ENCODE results near the gene CASP2. TPM values are rescaled to one million over a fixed set of nuclear protein-coding genes. Genes with fewer than 3 reads are reported as not detected.

Gene CASP2
- total and polyA plus RNA-seq, 2 of the 13 experiments (the other 11 are each of a cell fraction or from before 2014, with no cell fraction given): 10.2 to 13.7 TPM

DNA sequence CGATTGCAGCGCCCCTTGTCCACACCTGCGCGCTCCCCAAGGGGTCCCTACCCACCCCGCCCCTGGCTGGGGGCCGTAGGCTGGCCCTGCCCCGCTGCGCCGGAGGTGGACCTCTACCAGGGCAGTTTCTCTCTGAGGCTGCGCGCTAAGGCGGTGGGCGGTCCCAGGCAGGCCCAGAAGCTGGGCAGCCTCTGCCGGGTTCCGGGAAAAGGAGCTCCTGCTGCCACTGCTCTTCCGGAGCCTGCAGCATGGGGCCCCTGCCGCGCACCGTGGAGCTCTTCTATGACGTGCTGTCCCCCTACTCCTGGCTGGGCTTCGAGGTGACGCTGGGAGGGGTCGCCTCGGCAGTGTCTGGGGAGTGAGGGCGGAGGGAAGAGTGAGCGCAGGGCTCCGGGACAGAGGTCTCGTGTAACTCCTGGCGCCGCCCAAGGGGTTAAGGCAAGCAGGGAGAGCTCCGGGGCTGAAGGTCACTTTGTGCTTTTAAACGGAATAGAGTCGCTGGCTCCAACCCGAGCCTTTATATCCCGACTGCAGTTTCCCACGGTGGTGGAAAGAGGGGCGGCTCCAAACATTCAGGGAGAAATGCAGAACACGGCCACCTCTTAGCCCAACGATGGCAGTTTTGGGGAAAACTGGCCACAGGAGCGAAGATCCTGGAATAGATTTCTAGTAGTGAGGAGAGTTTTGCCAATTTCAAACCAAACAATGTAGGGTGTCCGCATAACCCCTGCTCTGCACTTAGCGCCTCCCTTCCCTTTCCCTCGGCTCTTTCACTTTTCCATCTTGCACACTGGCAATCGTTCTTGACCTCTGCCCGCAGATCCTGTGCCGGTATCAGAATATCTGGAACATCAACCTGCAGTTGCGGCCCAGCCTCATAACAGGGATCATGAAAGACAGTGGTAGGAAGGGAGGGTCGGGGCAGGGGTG is 24.6 kb upstream of the CASP2 start, which contains the start of gene GSTK1 (continued):
- TF ChIP-seq, protein P1, sequence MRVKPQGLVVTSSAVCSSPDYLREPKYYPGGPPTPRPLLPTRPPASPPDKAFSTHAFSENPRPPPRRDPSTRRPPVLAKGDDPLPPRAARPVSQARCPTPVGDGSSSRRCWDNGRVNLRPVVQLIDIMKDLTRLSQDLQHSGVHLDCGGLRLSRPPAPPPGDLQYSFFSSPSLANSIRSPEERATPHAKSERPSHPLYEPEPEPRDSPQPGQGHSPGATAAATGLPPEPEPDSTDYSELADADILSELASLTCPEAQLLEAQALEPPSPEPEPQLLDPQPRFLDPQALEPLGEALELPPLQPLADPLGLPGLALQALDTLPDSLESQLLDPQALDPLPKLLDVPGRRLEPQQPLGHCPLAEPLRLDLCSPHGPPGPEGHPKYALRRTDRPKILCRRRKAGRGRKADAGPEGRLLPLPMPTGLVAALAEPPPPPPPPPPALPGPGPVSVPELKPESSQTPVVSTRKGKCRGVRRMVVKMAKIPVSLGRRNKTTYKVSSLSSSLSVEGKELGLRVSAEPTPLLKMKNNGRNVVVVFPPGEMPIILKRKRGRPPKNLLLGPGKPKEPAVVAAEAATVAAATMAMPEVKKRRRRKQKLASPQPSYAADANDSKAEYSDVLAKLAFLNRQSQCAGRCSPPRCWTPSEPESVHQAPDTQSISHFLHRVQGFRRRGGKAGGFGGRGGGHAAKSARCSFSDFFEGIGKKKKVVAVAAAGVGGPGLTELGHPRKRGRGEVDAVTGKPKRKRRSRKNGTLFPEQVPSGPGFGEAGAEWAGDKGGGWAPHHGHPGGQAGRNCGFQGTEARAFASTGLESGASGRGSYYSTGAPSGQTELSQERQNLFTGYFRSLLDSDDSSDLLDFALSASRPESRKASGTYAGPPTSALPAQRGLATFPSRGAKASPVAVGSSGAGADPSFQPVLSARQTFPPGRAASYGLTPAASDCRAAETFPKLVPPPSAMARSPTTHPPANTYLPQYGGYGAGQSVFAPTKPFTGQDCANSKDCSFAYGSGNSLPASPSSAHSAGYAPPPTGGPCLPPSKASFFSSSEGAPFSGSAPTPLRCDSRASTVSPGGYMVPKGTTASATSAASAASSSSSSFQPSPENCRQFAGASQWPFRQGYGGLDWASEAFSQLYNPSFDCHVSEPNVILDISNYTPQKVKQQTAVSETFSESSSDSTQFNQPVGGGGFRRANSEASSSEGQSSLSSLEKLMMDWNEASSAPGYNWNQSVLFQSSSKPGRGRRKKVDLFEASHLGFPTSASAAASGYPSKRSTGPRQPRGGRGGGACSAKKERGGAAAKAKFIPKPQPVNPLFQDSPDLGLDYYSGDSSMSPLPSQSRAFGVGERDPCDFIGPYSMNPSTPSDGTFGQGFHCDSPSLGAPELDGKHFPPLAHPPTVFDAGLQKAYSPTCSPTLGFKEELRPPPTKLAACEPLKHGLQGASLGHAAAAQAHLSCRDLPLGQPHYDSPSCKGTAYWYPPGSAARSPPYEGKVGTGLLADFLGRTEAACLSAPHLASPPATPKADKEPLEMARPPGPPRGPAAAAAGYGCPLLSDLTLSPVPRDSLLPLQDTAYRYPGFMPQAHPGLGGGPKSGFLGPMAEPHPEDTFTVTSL (CRISPR knock-in tag; IDR thresholded peaks at IDR 0.05; ENCODE audit: borderline replicate concordance): peak; percentile 21; the same call in 1 of the 2 replicates
- TF ChIP-seq, protein P2, sequence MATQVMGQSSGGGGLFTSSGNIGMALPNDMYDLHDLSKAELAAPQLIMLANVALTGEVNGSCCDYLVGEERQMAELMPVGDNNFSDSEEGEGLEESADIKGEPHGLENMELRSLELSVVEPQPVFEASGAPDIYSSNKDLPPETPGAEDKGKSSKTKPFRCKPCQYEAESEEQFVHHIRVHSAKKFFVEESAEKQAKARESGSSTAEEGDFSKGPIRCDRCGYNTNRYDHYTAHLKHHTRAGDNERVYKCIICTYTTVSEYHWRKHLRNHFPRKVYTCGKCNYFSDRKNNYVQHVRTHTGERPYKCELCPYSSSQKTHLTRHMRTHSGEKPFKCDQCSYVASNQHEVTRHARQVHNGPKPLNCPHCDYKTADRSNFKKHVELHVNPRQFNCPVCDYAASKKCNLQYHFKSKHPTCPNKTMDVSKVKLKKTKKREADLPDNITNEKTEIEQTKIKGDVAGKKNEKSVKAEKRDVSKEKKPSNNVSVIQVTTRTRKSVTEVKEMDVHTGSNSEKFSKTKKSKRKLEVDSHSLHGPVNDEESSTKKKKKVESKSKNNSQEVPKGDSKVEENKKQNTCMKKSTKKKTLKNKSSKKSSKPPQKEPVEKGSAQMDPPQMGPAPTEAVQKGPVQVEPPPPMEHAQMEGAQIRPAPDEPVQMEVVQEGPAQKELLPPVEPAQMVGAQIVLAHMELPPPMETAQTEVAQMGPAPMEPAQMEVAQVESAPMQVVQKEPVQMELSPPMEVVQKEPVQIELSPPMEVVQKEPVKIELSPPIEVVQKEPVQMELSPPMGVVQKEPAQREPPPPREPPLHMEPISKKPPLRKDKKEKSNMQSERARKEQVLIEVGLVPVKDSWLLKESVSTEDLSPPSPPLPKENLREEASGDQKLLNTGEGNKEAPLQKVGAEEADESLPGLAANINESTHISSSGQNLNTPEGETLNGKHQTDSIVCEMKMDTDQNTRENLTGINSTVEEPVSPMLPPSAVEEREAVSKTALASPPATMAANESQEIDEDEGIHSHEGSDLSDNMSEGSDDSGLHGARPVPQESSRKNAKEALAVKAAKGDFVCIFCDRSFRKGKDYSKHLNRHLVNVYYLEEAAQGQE (IDR thresholded peaks at IDR 0.05; ENCODE audit: borderline replicate concordance in 1 of 2, low read depth in 1 of 2, low read length in 2 of 2): peak in 1 of 2 experiments; percentile 61; a peak in 1 of 4 replicates
- TF ChIP-seq, protein P3, sequence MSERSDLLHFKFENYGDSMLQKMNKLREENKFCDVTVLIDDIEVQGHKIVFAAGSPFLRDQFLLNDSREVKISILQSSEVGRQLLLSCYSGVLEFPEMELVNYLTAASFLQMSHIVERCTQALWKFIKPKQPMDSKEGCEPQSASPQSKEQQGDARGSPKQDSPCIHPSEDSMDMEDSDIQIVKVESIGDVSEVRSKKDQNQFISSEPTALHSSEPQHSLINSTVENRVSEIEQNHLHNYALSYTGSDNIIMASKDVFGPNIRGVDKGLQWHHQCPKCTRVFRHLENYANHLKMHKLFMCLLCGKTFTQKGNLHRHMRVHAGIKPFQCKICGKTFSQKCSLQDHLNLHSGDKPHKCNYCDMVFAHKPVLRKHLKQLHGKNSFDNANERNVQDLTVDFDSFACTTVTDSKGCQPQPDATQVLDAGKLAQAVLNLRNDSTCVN (CRISPR knock-in tag; IDR thresholded peaks at IDR 0.05; ENCODE audit: borderline replicate concordance): peak; percentile 77
- no peak for TF ChIP-seq ZBTB42 (CRISPR knock-in tag; IDR thresholded peaks at IDR 0.05)
- TF ChIP-seq, protein P4, sequence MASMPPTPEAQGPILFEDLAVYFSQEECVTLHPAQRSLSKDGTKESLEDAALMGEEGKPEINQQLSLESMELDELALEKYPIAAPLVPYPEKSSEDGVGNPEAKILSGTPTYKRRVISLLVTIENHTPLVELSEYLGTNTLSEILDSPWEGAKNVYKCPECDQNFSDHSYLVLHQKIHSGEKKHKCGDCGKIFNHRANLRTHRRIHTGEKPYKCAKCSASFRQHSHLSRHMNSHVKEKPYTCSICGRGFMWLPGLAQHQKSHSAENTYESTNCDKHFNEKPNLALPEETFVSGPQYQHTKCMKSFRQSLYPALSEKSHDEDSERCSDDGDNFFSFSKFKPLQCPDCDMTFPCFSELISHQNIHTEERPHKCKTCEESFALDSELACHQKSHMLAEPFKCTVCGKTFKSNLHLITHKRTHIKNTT (CRISPR knock-in tag; IDR thresholded peaks at IDR 0.05): no peak
- 0 out of 2 replicates have a peak, but pooled peaks have one; percentile 54 for TF ChIP-seq ZNF468 (CRISPR knock-in tag; IDR thresholded peaks at IDR 0.05)
- TF ChIP-seq ATF7-NPFF (CRISPR knock-in tag; IDR thresholded peaks at IDR 0.05; ENCODE audit: low read depth): peak; percentile 92
- TF ChIP-seq ZNF160 (CRISPR knock-in tag; IDR thresholded peaks at IDR 0.05): no peak; the same call in 1 of the 2 replicates
- TF ChIP-seq ETV5 (CRISPR knock-in tag; IDR thresholded peaks at IDR 0.05; ENCODE audit: borderline replicate concordance): peak; percentile 86
- TF ChIP-seq, protein P5, sequence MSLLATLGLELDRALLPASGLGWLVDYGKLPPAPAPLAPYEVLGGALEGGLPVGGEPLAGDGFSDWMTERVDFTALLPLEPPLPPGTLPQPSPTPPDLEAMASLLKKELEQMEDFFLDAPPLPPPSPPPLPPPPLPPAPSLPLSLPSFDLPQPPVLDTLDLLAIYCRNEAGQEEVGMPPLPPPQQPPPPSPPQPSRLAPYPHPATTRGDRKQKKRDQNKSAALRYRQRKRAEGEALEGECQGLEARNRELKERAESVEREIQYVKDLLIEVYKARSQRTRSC (CRISPR knock-in tag; IDR thresholded peaks at IDR 0.05; ENCODE audit: low read depth): no peak
- no peak; the same call in 1 of the 2 replicates for TF ChIP-seq KLF12 (CRISPR knock-in tag; IDR thresholded peaks at IDR 0.05; ENCODE audit: borderline replicate concordance)
- 0 out of 2 replicates have a peak, but pooled peaks have one; percentile 31 for TF ChIP-seq ZBTB21 (CRISPR knock-in tag; IDR thresholded peaks at IDR 0.05)
- TF ChIP-seq, protein P6, sequence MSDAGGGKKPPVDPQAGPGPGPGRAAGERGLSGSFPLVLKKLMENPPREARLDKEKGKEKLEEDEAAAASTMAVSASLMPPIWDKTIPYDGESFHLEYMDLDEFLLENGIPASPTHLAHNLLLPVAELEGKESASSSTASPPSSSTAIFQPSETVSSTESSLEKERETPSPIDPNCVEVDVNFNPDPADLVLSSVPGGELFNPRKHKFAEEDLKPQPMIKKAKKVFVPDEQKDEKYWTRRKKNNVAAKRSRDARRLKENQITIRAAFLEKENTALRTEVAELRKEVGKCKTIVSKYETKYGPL (CRISPR knock-in tag; IDR thresholded peaks at IDR 0.05): peak; percentile 19; the same call in 1 of the 2 replicates
